ENCODE data around the gene NECAB3.

Gene NECAB3

GRCh38 chr20:33676652-33677645, 2.7 kb upstream of the NECAB3 start:
- DNase-seq (ENCODE audit: low read depth) = no peak

DNA sequence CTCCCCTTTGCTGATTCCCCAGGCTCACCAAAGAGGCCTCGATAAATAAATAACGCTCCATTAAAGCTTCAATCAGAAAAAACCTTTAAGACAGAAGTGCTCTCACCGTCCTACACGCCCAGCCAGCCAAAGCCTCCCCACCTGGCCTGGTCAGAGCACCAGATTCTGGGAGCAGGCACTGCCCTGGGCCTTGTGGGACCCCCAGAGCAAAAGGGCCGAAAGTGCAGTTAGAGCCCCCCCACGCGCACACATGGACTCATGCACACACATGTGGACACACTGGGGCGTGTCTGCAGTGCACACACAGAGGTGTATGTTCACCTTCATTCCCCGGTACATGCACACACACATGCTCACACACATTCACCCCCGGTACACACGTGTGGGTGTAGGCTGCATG, 1.9 kb upstream of the NECAB3 start:
- no peak for DNase-seq (ENCODE audit: low read depth)

DNA sequence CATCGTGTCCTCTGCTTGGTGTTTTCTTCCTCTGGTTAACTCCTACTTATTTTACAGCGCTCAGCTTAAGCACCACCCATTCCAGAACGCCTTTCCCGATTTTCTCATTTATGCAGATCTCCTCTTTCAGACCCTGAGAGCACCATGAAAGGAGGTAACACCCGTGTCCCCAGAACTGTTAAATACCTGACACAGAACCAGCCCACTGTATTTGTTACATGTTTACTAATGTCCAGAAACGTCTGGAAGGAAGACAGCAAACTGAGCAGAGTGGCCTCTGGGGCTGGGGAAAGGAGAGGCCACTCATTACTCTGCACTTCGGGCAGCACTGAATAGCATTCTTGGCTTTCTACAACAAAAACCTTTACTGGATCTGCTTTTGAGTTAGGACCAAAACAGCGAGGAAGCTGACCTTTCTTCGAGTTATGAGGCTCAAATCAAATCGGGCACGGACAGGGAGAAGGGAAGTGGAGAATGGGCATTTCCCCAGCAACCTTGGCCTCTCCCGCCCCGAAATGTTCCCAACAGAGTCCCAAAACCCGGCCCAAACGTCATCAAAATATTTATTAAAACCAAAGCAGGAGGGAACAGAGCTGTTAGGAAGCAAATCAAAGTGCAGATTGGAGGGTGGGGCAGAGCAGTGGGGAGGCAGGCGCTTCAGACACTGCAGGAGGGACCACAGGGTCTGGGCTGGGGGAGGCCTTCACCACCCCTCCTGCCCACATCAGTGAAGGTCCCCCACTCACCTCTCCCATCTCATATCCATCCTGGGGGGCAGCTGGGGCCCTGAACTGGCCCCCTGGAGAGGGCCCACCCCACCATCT, 1.1 kb upstream of the NECAB3 start:
- no peak for DNase-seq (ENCODE audit: low read depth)

DNA sequence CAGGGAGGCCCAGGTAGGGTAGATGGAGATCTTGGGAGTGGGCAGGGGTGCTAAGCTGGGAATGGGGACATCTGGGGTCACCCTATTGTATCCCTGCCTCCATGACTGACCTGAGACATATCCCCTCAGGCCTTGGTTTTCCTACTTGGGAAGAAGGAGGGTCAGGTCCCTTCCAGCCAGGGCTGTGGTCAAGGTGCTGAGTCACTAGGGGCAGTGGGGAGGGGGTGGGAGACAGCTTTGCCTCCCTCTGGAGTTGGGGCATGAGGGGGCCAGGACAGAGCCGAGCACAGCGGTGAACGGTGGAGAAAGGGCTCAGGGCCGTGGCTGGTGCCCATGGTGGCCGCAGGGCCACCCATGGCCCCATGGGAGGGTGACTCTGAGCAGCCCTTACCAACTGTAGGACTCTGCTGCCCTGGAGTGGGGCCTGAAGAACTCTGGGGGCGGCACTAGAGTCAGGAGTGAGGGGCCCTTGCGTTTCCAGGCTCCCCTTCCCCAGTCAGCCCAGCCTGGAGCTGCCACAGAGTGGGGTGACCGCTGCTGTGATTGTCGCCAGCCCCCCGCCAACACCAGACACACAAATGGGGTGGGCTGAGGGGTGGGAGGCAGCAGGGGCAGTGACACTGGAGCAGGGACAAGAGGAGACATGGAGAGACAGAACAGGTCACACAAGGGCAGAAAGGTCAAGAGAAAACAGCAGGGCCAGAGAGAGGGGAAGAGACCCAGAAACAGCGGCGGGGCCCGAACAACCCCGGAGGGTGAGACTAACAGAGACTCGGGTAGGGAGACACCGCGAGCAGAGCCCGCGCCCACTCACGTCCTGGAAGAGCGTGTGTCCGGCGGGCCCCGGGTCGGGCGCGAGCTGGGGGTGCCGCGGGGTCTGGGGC, 576 bp downstream of the NECAB3 start:
- DNase-seq (ENCODE audit: low read depth) = no peak

GRCh38 chr20:33673114-33673409, 1.2 kb downstream of the NECAB3 start:
- DNase-seq (ENCODE audit: low read depth) = no peak

DNA sequence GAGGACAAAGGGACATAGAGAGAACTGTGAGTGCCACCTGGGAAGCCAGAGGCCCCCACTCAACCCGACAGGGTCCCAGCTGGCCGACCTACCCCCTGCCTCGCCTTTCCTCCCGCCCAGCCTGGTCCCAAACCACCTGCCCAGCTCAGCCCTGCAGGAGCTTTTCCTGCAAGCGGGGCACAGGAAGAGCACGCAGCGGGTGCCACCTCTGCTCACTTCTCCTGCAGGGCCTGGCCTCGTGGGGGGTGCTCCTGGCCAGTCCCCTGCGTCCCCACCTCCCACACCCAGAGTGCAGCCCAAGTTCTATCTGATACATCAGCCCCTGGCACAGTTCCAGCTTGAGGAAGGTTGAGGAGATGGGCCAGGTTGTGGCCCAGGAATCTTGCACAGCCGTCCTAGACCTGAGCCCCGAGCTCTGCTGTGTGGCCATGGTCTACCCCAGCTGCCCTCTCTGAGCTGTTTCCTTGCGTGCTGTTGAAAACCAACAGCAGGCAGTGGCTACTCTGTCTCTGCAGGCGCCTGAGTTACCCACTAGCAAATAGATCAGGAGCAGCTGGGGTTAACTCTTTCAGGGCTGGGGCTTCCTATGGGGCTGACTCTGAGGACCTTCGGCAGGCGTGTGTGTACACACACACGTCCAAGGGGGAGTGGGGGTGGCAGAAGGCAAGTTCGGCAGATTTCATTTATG, 1.7 kb downstream of the NECAB3 start:
- no peak for DNase-seq (ENCODE audit: low read depth)

DNA sequence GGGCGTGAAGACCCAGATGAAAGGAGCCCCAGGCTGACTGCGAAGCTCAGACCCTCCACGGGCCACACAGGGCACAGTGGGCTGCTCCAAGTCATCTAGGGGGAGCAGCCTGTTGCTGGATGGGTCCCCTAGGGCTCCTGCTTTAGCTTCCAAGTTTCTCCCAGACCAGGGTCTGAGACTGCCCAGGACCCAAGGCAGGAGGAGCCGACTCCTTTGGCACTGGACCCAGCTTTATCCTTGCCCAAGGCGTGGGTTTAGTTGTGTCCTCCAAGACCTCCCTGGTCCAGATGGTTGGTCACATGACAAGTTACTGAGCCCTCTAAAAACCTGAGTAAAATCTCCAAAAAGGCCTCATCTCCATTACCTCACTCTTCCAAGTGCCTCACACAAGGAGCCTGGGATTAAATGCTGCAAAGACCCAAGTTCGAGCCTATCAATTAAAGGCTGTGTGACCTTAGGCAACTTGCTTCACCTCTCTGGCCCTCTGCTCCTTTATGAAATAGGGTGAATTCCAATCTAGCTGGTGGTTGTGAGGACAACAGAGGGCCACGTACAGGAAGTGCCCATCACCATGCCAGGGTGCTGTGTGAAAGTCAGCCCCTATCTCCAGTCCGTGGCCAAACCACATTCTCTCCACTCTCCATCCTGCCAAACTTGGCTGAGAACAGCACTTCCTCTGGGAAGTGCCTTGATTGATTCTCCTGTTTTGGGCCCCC, 2.5 kb downstream of the NECAB3 start:
- no peak for DNase-seq (ENCODE audit: low read depth)

- DNase-seq (ENCODE audit: low read depth) = no peak
Measured at GRCh38 chr20:33670715-33671499, 3.3 kb downstream of the NECAB3 start.

- DNase-seq (ENCODE audit: low read depth) = no peak
Measured at GRCh38 chr20:33669873-33670640, 4.2 kb downstream of the NECAB3 start.

- DNase-seq (ENCODE audit: low read depth) = no peak
Measured at GRCh38 chr20:33669224-33669623, 5.0 kb downstream of the NECAB3 start.

DNA sequence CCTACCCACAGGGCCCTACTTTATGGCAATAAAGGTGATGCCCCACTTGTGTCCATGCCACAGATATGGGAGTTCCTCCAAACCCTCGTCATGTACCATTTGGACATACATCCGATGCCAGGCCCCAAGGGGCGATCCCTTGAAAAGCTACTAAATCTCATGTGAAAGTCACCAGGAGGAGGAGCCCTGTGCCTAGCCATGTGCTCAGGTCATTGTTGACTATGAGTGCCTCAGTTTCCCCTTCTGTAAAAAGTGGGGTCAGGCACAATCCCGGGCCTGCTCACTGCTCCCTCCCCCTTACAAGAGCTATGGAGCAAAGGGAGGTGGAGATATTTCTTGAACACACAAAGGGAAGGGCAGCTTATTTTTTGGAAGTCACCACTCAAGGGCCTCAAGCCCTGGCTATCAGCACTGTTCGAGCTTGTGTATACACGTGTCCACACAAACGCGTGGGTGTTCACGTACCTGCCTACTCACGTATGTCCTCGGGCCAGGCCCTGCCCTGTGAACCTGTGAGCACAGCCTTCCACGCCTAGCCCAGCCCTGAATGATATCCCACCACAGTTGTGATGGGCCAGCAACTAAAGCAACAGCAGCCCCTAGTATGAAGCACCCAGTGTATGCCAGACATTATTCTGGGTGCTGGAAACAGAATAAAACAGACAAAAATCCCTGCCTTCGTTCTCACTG, 5.6 kb downstream of the NECAB3 start:
- no peak for DNase-seq (ENCODE audit: low read depth)

GRCh38 chr20:33667676-33668465, 6.4 kb downstream of the NECAB3 start:
- peak; percentile 62 for DNase-seq (ENCODE audit: low read depth)

- DNase-seq (ENCODE audit: low read depth) = peak; percentile 30
Measured at GRCh38 chr20:33667245-33667675, 7.0 kb downstream of the NECAB3 start.

- peak; percentile 80 for DNase-seq (ENCODE audit: low read depth)
Measured at GRCh38 chr20:33666293-33667244, 7.7 kb downstream of the NECAB3 start, which contains the start of gene ACTL10. ACTL10 (plus strand) TSS chr20:33666943; CDS start chr20:33667498, 555 bp downstream.

- DNase-seq (ENCODE audit: low read depth) = no peak
Measured at GRCh38 chr20:33664762-33665144, 9.5 kb downstream of the NECAB3 start.

- DNase-seq (ENCODE audit: low read depth) = no peak
Measured at GRCh38 chr20:33664085-33664761, 10.0 kb downstream of the NECAB3 start.

Measured in stimulated activated CD8-positive, alpha-beta memory T cell treated with anti-CD3 and anti-CD28 coated beads, Interleukin-4, amount 100 ng/mL, for 24 hours (primary cell).